ENCODE results near the gene MATK.

MATK gene

GRCh38 chr19:3751236-3751635 is 34.9 kb downstream of the MATK start:
- no peak for TF ChIP-seq ZFX (IDR thresholded peaks at IDR 0.05)
- TF ChIP-seq CTCF (conservative IDR thresholded peaks at IDR 0.05) = no peak
- no peak overlapping the region for H3K27ac ChIP-seq

- H3K27ac ChIP-seq = no peak overlapping the region
- TF ChIP-seq CTCF (conservative IDR thresholded peaks at IDR 0.05) (no peak), ZFX (IDR thresholded peaks at IDR 0.05) (no peak)
Measured at GRCh38 chr19:3750211-3750610, 36.0 kb downstream of the MATK start.

DNA sequence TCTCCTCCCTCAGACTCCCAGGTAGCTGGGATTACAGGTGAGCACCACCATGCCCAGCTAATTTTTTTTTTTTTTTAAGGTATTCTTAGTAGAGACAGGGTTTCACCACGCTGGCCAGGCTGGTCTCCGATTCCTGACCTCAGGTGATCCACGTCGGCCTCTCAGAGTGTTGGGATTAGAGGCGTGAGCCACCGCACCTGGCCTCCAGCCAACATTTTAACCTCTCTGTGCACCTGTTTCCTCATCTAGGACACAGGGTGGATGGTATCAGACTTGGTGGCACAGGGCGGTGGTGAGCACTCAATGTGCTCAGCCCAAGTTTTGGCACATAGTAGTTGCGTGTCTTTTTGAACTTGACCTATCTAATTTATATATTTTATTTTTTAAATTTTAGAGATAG is 37.2 kb downstream of the MATK start:
- TF ChIP-seq CTCF (conservative IDR thresholded peaks at IDR 0.05) = no peak
- no peak for TF ChIP-seq ZFX (IDR thresholded peaks at IDR 0.05)
- no peak overlapping the region for H3K27ac ChIP-seq

DNA sequence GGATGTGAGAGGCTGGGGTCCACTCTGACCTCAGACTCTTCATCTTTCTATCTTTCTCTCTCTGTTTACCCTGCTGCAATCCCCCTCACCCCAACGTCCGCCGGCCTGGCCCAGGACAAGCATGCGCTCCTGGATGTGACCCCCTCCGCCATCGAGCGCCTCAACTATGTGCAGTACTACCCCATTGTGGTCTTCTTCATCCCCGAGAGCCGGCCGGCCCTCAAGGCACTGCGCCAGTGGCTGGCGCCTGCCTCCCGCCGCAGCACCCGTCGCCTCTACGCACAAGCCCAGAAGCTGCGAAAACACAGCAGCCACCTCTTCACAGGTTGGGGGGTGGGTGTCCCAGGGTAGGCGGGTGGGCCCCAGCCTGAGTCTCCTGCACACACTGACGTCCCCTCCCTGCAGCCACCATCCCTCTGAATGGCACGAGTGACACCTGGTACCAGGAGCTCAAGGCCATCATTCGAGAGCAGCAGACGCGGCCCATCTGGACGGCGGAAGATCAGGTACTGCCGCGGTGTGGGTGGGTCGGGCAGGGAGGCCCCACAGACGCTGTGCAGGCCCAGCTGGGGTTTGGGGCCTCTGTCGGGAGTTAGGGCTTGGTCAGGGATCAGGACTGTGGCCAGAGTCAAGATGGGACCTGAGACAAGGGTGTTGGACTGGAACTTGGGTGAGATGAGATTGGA is 39.7 kb downstream of the MATK start:
- no peak overlapping the region for H3K27ac ChIP-seq
- TF ChIP-seq ZFX (IDR thresholded peaks at IDR 0.05) (no peak), CTCF (conservative IDR thresholded peaks at IDR 0.05) (no peak)

GRCh38 chr19:3745363-3746045 is 40.7 kb downstream of the MATK start:
- no peak for TF ChIP-seq ZFX (IDR thresholded peaks at IDR 0.05)
- no peak for TF ChIP-seq CTCF (conservative IDR thresholded peaks at IDR 0.05)
- no peak overlapping the region for H3K27ac ChIP-seq

DNA sequence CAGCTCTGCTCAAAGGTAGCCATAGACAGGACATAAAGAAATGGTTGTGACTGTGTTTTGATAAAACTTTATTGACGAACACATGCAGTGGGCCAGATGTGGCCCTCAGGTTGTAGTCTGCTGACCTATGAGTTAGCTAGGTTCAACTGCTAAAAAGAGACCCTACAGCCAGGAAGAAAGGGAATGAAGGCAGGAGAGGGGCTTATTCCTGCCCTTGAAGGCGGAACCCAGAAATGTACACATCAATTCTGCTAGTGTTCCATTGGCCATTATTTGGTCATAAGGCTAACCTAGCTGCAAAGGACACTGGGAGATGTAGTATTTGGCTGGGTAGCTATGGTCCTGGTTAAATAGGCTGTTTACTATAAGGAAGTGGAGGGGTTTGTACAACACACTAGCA is 42.7 kb downstream of the MATK start:
- no peak overlapping the region for H3K27ac ChIP-seq
- TF ChIP-seq CTCF (conservative IDR thresholded peaks at IDR 0.05) = no peak
- TF ChIP-seq ZFX (IDR thresholded peaks at IDR 0.05) = no peak

GRCh38 chr19:3740431-3740830 is 45.8 kb downstream of the MATK start:
- H3K27ac ChIP-seq = no peak overlapping the region
- no peak for TF ChIP-seq ZFX (IDR thresholded peaks at IDR 0.05)
- no peak for TF ChIP-seq CTCF (conservative IDR thresholded peaks at IDR 0.05)

Measured in C4-2B (cell line).